Fibroblast of peridontal ligament (primary cell): ENCODE results near the gene ITM2C.

ENCODE experiments used
- DNase-seq: peaks from one replicate; pipeline ENCODE4 v3.0.0-alpha.2; 2010; ENCODE audit errors: extremely low read depth

The ITM2C gene

DNA sequence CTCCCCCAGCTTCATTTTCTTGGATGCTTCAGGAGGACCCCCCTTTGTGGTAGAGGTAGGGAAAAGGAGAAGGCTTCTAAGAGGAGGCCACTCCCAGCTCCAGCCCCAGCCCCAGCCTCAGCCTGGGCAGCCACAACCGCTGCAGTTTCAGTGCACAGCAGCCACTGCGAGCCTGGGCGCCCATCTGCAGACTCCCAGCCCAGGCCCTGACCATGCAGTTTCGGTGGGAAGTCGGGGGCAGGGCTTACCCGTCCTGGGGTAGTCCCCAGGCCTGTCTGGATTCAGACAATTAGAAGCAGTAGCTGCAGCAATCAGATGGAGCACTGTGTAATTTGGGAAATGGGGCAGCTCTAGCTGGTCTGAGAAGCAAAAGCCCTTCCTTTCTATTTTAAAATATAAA, 28.6 kb downstream of the ITM2C start:
- no peak for DNase-seq

- DNase-seq: no peak
These were observed 29.4 kb downstream of the ITM2C start for GRCh38 chr2:230893841-230894781.

DNA sequence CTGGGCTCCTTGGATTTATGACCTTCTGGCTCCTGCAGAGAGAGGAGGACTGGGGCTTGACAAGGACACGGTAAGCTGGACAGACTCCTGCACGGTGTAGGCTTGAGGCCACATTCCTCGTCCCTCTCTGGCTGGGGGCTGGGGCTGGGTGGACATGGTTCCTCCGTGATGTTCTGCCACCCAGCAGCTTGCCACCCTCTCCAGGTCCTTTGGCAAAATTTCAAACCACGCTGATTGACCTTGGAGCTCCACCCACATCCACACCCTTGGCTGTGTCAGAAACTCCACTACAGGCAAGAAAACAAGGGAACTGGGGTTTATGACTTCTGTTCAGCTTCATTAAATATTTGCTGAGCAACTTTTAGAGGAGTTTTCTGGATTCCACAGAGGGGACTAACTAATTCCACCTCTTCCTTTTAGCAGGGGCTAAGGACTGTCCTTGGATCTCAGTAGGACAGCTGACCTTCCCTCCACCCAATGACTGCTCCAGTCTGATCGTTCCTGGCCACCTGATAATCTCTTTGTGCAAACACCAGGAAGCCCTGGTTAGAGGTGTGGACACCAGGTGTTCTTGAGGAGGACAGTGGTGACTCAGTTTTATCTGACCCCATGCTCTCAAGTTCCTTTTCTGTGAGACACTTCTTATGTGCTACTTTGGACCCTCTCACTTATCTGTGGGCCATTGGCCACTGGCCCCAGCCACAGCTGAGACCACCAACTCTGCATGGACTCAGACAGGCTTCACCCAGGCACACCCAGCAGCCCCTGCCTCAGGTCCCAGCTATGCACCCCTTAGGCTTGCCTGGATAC, 31.0 kb downstream of the ITM2C start:
- DNase-seq: no peak

- no peak for DNase-seq
These were observed 31.8 kb downstream of the ITM2C start for GRCh38 chr2:230896346-230897115.

GRCh38 chr2:230898016-230898712, 33.4 kb downstream of the ITM2C start:
- DNase-seq: no peak

DNA sequence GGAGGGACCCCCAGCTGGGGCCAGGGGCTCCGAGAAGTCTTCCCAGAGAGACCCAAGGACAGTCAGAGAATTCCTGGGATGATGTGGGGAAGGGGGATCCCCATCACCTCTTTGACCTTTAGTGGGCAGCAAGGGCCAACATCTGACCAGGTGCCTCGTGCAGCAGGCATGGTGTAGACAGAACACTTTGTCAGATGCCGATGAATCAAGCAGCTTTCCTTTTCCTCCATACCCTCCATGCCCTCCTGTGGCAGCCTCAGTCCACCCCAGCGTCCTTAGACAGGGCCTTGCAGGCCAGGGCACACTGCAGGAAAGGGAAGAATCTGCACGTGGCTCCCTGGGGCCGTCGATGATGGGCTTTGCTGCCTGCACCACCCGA, 34.0 kb downstream of the ITM2C start:
- DNase-seq: no peak

DNA sequence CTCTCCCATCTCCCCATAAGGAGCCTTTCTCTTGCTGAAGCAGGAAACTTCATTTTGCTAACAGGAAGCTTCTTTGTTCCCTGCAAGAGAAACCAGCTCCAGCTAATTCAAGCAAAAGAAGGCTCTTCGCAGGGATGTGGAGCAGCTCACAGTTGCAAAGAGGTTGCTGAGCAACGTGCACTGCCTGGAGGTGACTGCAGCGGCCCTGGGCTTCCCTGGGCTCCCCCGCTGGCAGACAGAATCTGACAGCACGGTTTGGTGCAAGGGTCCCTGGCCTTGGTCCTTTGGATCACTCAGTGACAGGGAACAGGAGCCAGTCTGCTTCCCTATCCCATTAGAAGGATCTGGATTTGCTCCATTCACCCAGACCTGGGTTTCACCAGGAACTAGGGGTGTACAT, 34.5 kb downstream of the ITM2C start:
- DNase-seq: no peak

DNA sequence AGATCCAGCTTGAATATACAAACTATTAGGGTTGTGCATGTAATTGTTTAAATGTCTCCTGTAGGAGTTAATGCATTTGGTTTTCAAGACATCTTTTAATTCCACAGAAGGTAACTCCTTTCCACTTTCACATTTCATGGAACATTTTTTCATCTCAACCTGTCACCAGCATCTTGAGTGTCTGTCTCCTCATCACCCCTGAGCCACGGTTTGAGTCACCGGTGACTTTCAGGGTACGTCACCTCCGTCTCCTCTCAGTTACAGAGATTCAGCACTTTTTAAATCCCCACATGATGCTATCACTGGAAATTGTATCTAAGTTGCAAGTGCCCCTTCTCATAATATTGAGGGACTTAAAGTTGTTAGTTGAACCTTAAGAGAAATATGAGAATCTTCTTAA, 35.0 kb downstream of the ITM2C start:
- no peak for DNase-seq

DNA sequence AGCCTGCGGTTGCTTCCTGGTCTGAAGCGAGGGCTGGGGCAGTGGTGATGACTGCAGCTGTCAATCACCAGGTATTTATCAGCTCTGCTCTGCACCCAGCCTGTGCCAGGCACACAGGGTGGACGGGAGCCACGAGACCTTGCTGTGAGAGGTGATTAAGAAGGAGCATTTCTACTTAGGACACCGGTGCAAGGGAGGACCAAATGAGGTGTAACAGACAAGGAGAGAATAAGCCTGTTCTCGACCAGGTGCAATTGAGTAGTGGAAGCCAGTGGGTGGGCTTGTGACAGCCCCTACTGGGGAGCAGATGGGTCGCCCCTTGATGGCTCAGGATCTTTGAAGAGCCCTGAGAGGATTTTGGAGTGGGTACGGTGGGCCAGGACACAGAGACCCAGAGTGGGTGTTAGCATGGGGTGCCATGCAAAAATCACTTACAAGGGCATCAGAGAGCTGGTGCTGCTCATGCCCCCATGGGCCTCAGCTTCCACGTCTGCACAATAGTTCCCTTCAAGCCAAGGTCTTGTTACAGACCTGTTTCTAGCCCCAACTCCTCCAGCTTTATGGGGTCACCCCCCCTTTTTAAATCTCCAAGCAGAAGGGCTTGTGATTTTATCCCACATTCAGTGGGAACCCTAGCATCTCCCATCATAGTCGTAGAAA, 35.7 kb downstream of the ITM2C start:
- no peak for DNase-seq

DNA sequence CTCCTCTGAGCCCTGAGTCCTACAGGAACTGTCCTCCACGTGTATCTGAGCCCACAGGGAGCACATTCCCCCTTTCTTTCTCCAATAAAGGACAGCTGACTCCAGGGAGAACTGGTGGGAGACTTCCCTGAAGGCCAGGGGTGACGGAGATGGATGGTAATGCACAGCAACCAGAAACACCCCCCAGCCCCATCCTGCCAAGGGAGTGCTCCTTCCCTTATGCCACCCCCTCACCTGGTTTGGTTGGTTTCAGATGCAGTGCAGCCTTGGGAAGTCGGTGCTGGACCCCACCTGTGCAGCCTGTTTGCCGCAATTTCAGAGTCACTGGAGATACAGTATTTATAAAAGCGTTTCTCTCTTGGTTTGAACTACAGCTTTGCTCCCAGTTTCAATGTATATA, 36.3 kb downstream of the ITM2C start:
- no peak for DNase-seq

- peak; percentile 51 for DNase-seq
These were observed 37.6 kb downstream of the ITM2C start for GRCh38 chr2:230902180-230902899.

DNA sequence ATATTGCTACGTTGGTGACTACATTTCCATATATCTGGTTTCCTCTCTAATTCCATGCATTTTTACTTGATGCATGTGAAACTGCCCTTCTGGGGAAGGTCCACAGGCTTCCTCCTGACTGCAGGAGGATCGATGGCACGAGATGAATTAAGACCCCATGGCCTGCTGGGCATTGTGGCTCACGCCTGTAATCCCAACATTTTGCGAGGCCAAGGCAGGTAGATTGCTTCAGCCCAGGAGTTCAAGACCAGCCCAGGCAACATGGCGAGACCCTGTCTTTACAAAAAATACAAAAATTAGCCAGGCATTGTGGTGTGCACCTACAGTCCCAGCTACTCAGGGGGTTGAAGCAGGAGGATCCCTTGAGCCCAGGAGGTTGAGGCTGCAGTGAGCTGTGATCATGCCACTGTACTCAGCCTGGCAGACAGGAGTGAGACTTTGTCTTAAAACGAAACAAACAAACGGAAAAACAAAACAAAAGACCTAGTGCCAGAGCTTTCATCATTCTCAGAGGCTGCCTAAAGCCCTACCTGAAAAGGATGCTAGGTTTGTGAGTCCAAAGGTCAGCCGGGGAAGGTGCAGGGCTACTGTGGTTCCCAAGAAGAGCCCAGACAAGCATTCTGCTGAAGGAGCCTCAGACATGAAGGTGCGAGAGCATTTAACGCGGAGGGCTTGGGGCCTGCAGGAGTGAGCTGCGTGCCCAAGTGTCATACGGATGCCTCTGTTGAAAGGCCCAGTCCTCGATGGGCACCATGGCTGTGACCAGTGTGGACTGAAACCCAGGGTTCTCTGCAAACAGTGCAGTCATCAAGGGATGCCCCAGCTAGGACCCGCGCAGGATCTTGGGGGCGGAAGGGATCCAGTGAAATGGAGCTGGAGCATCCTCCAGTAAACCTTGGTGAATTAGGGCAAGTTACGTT, 38.7 kb downstream of the ITM2C start:
- no peak for DNase-seq

GRCh38 chr2:230904856-230905447, 40.2 kb downstream of the ITM2C start:
- DNase-seq: no peak

DNA sequence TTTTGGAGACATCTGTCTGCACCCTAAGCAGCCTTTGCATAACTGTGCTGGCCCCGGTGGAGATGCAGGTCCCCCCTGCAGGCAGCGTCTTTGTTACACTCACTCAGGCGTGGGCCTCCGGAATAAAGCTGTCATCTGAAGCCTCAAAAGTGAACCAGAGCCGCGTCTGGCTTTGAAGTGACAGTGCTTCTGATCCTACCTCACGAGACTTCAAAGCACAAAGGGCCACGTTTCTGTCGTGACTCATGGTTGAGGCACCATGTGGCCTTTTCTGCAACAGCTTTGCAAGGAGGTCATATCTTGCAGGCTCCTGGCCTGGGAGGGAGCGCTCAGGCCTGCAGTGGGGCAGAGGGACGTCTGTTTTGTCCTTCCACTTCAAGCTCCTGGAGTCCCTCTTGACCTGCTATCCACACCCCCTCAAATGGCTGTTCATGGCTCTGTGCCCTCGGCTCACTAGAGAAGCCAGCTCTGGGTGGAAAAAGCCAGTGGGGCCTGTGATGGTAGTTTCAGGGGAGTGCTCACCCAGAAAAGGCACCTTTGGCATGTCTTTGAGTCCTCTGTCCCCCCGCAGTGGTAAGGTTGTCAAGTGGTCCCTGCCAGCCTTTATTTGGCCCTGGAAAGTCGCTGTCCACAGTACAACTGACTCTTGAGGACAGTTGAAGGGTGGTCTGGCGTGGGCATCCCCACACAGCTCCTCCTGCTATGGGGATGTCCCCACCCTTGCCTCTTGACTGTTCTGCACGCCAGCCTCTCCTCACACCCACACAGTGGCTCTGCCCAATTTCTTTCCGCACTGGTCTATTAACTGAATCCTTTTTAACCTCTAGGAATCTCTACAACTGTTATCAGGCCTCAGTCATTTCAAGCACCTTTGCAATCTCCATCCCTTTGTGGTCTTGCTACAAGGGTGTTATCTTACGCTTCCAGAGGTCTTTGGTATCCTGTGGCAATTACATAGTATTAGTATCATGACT, 41.0 kb downstream of the ITM2C start:
- no peak for DNase-seq

GRCh38 chr2:230906471-230907230, 41.9 kb downstream of the ITM2C start:
- DNase-seq: no peak

DNA sequence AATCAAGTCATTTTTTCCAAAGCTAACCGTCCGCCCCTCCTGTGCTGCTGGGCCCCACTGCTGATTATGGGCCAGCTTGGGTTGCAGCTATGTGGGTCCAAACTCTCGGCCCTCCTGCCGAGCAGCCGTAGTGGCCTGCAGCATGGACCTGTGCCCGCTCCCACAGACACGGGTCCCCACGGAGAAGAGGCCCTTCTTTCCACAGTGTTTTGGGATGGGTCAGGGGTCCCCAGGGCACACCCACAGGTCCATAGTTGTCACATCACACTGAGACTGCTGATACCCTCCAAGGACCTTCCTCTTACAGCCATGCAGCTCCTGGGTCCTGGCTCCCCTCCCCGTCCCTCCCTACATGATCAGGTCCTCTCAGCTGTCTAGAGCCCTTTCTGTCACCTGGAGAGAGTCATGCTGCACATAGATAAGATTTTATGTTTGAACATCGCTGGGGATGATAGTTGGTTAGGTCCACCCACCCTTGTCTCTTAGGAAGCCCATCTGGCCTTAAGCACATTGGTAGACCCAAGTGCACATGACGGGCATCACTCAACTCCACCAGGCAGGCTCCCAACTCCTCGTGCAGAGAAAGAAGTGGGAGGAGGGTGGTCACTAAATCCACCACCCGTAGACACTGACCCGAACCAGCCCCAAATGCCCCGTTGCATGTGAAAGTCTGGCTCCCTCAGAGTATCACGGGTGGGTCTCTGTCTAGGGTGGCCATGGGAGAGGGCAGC, 42.8 kb downstream of the ITM2C start:
- DNase-seq: no peak
